Adrenal gland (tissue), 12 donors: Measurements from ENCODE around the gene TENT4B. TPM values are rescaled to one million over a fixed set of nuclear protein-coding genes. Genes with fewer than 3 reads are reported as not detected.

Experiments
- DNase-seq, 7 donors: peaks; one replicate each; pipeline ENCODE4 v3.0.0-alpha.2; 2019 to 2020
- H3K27ac ChIP-seq, 5 donors: fragments of 200-600 bp; sonication (generic) in 4 of 5; 1 replicate in 3 of 5; 2 replicates in 2 of 5; pipeline versions ENCODE4 v1.5.1 to v1.8.0; 2016 to 2020; ENCODE audit warnings: mild to moderate bottlenecking in 1 of 5
- H3K27me3 ChIP-seq: fragments of 200-600 bp; 2 replicates; pipeline ENCODE4 v1.8.0; 2021
- H3K36me3 ChIP-seq, 2 donors: fragments of 200-600 bp; replicated peaks in 1 of 2; 1 replicate in 1 of 2; 2 replicates in 1 of 2; pipeline versions ENCODE4 v1.5.1 to v1.8.0; 2018 to 2022
- H3K4me1 ChIP-seq, 2 donors: fragments of 200-600 bp; replicated peaks in 1 of 2; 1 replicate in 1 of 2; 2 replicates in 1 of 2; pipeline versions ENCODE4 v1.5.1 to v1.8.0; 2018 to 2021
- H3K4me3 ChIP-seq, 4 donors: fragments of 200-600 bp; sonication (generic) in 3 of 4; one replicate each; pipeline ENCODE4 v1.5.1; 2016 to 2018
- H3K9me3 ChIP-seq, 3 donors: fragments of 200-600 bp; sonication (generic) in 1 of 3; replicated peaks in 1 of 3; 1 replicate in 2 of 3; 2 replicates in 1 of 3; pipeline versions ENCODE4 v1.5.1 to v1.8.0; 2016 to 2021
- CTCF ChIP-seq, 6 experiments: fragments of 450-650 bp in 4 of 6; fragments of 200-600 bp in 2 of 6; sonication (generic) in 1 of 6; IDR thresholded peaks; 1 replicate in 5 of 6; 2 replicates in 1 of 6; pipeline versions ENCODE4 v1.5.1 to v1.8.0; 2016 to 2021; ENCODE audit warnings: antibody characterized with exemption in 6 of 6, mild to moderate bottlenecking in 2 of 6, moderate library complexity in 1 of 6
- POLR2A ChIP-seq, 2 donors: fragments of 450-650 bp; IDR thresholded peaks; one replicate each; pipeline ENCODE4 v1.6.1; 2017; ENCODE audit warnings: antibody characterized with exemption in 2 of 2, mild to moderate bottlenecking in 2 of 2, moderate library complexity in 1 of 2
- WGBS, 4 donors: extraction: QIAGEN DNeasy Blood & Tissue Kit in 2 of 4; methylation state at CpG; one replicate each; pipeline versions ENCODE4 v1.1.5 to v1.1.7; 2013 to 2017; 5-methylcytosine and 5-hydroxymethylcytosine counted together
- intact Hi-C, 2 donors: fragments of 100-400 bp; cut with DNase I; formaldehyde crosslinking; loops; one replicate each; pipeline versions ENCODE4 v1.14.1 to v1.15.0; 2022 to 2023
- polyA plus RNA-seq, 3 donors: library from polyadenylated mRNA; stranded (reverse); fragments of 200-250 nt in 2 of 3; fragments of 350-450 nt in 1 of 3; fragmentation: Illumina TruSeq in 1 of 3; extraction: RNeasy Lipid Tissue Mini Kit (QIAGEN cat#74804) in 1 of 3; gene quantifications; one replicate each; pipeline ENCODE4 v1.2.3, GENCODE V29; 2013 to 2014
- total RNA-seq, 9 donors: library from RNA; depleted of rRNA in 4 of 9; stranded (reverse); fragments of >200 nt in 4 of 9; fragments of 120-200 nt in 1 of 9; fragmentation: NEBNext Ultra II Directional in 1 of 9; extraction: Animal tissue kit (Norgen Biotek cat#: 25700) in 1 of 9; gene quantifications; one replicate each; pipeline versions ENCODE4 v1.1.0 to v1.2.4, GENCODE V29; 2013 to 2023
- donor health status: healthy with polysubstance abuse.
- donor health status: Bipolar disorder and iron deficiency.
- donor health status: DM: yes; HTN: yes; CAD: no.
- donor health status: DM: no; HTN: no; CAD: no.
- donor health status: DM: no; HTN: no; CAD: no.
- donor health status: DM: yes; HTN: yes; CAD: no.

The TENT4B gene
- total and polyA plus RNA-seq, 12 donors = 4.2 to 27.8 (median 13.4) TPM

- Histone ChIP-seq H3K27me3 (no peaks in the 10 kb centered on the region), H3K4me1 (peaks cover 55 to 70% of the 10 kb centered on the region in 2 donors), H3K9me3 (no peaks in the 10 kb centered on the region), H3K27ac (peak overlapping the region in 1 of 5 donors; percentile 39), H3K36me3 (peaks cover 0 to 9% of the 10 kb centered on the region in 2 donors), H3K4me3 (no peak overlapping the region)
- TF ChIP-seq CTCF (IDR thresholded peaks at IDR 0.05) (no peak), POLR2A (IDR thresholded peaks at IDR 0.05) (no peak)
- 73 to 93% (median 78%) methylated on average over 3 of the region's 3 CpGs for WGBS, 4 donors
- no peak for DNase-seq
- intact Hi-C loops = loop anchor here in 1 of 2 donors (5.0 kb wide), 1 partner anchor 56 kb away; the partner anchor contains the start of gene TENT4B
Observed at GRCh38 chr16:50208460-50208931, 55.4 kb downstream of the TENT4B start.

GRCh38 chr16:50209546-50210265 is 56.6 kb downstream of the TENT4B start:
- H3K27ac ChIP-seq = peak overlapping the region in 3 of 5 donors; percentile 35 to 46 (median 35)
- no peaks in the 10 kb centered on the region for H3K9me3 ChIP-seq
- 58 to 76% (median 60%) methylated on average over 6 to 7 of the region's 7 CpGs for WGBS, 4 donors
- H3K4me1 ChIP-seq = peaks cover 43 to 57% of the 10 kb centered on the region in 2 donors
- intact Hi-C loops = loop anchor here in 1 of 2 donors (5.0 to 10.0 kb wide), 3 partner anchors 57 to 145 kb away; partner anchors contain the start of genes HEATR3 and TENT4B
- no peak for DNase-seq
- no peaks in the 10 kb centered on the region for H3K27me3 ChIP-seq
- H3K4me3 ChIP-seq = no peak overlapping the region
- peaks cover 0 to 9% of the 10 kb centered on the region in 2 donors for H3K36me3 ChIP-seq
- TF ChIP-seq POLR2A (IDR thresholded peaks at IDR 0.05) = no peak
- no peak for TF ChIP-seq CTCF (IDR thresholded peaks at IDR 0.05)

- WGBS, 4 donors = 69 to 78% (median 72%) methylated on average over 5 of the region's 5 CpGs
- Histone ChIP-seq H3K36me3 (peaks cover 0 to 9% of the 10 kb centered on the region in 2 donors), H3K27me3 (no peaks in the 10 kb centered on the region), H3K9me3 (no peaks in the 10 kb centered on the region), H3K4me1 (peaks cover 39 to 50% of the 10 kb centered on the region in 2 donors), H3K27ac (peak overlapping the region in 3 of 5 donors; percentile 29 to 35 (median 35)), H3K4me3 (no peak overlapping the region)
- TF ChIP-seq POLR2A (IDR thresholded peaks at IDR 0.05) (no peak), CTCF (IDR thresholded peaks at IDR 0.05) (peak; percentile 49 to 82 (median 70))
- peak; percentile 73 to 94 (median 87) for DNase-seq
- intact Hi-C loops = loop anchor here in 1 of 2 donors (5.0 to 10.0 kb wide), 2 partner anchors 143 to 144 kb away; partner anchors contain the start of gene HEATR3
Observed at GRCh38 chr16:50210266-50211038, 57.3 kb downstream of the TENT4B start.
